Measurements from ENCODE around the gene GLCE. TPM values are rescaled to one million over a fixed set of nuclear protein-coding genes. Genes with fewer than 3 reads are reported as not detected.

Gene GLCE
- total RNA-seq, 2 donors from 2014 or later = 9.2 to 11.1 TPM

Other genes with a start within 250 kb of the GLCE start
- gene SPESP1, start 230.1 kb upstream of the GLCE start, total RNA-seq = 1 to 10 TPM; 1.5 to 9.2 TPM
- gene NOX5, start 145.9 kb upstream of the GLCE start, total RNA-seq = under 1 TPM in 1 of 2 donors, not detected in 1; 0.18 TPM
- gene PAQR5, start 138.3 kb downstream of the GLCE start, total RNA-seq = 1 to 10 TPM in 1 of 2 donors, under 1 TPM in 1; 0.62 to 1.2 TPM